HEK293 (cell line): ENCODE results near the gene ITGB5.
"Not testable (repeated sequence)": the region's sequence is repeated elsewhere in the genome, so short reads cannot be mapped to it uniquely, and the experiment has no call there.

Experiments
- CTCF ChIA-PET: fragments of 350-600 bp; formaldehyde crosslinking; extraction: SDS; loops from one replicate; lab custom pipeline; 2021; ENCODE audit warnings: antibody characterized with exemption; lab: Yijun Ruan, JAX
- POLR2A ChIA-PET: fragments of 300-600 bp; formaldehyde crosslinking; extraction: SDS; loops from one replicate; lab custom pipeline; 2020; ENCODE audit warnings: antibody characterized with exemption, inconsistent platforms; lab: Yijun Ruan, JAX
- H3K27ac ChIP-seq: fragments of 200-500 bp; sonication (Bioruptor generic); 2 replicates; pipeline ENCODE4 v1.5.1; 2014; ENCODE audit warnings: low read depth, low read length, control low read depth, inconsistent platforms; ENCODE audit errors: extremely low read depth
- H3K36me3 ChIP-seq, 2 experiments: fragments of 200-500 bp in 1 of 2; sonication (Bioruptor generic) in 1 of 2; 1 replicate in 1 of 2; 2 replicates in 1 of 2; pipeline ENCODE4 v1.5.1; 2014 to 2017; ENCODE audit warnings: inconsistent platforms in 2 of 2, low read length in 2 of 2; ENCODE audit not compliant: control insufficient read depth in 2 of 2, insufficient read depth in 1 of 2
- H3K4me1 ChIP-seq: fragments of 200-500 bp; sonication (Bioruptor generic); 2 replicates; pipeline ENCODE4 v1.5.1; 2014; ENCODE audit warnings: mild to moderate bottlenecking, low read length, inconsistent platforms; ENCODE audit not compliant: control insufficient read depth, insufficient read depth
- H3K4me3 ChIP-seq: 2 replicates; pipeline ENCODE4 v1.5.1; 2011; ENCODE audit warnings: low read depth, mild to moderate bottlenecking, control low read depth, low read length, moderate library complexity
- H3K9me3 ChIP-seq: fragments of 200-500 bp; sonication (Bioruptor generic); 2 replicates; pipeline ENCODE4 v1.5.1; 2014; ENCODE audit warnings: low read depth, low read length, inconsistent platforms; ENCODE audit not compliant: control insufficient read depth, insufficient read depth
- BCL6B ChIP-seq: fragments of 450-650 bp; formaldehyde crosslinking; IDR thresholded peaks from 2 replicates; pipeline ENCODE4 v1.5.1; 2017; ENCODE audit warnings: missing biosample characterization, missing genetic modification characterization
- CTCF ChIP-seq: fragments of 450-650 bp; formaldehyde crosslinking; IDR thresholded peaks from 2 replicates; pipeline ENCODE4 v1.5.1; 2016; ENCODE audit warnings: missing biosample characterization, missing genetic modification characterization
- MEIS1 ChIP-seq: sonication (generic); formaldehyde crosslinking; IDR thresholded peaks from 2 replicates; pipeline ENCODE4 v1.8.1; 2022; ENCODE audit warnings: missing genetic modification reagents, mild to moderate bottlenecking, borderline replicate concordance
- ZBTB44 ChIP-seq: fragments of 450-650 bp; IDR thresholded peaks from 2 replicates; pipeline ENCODE4 v1.5.1; 2018; ENCODE audit warnings: missing biosample characterization, mild to moderate bottlenecking, missing genetic modification characterization
- ZEB2 ChIP-seq: fragments of 450-650 bp; formaldehyde crosslinking; IDR thresholded peaks from 2 replicates; pipeline ENCODE4 v1.5.1; 2016; ENCODE audit warnings: missing biosample characterization, missing genetic modification characterization
- ZNF174 ChIP-seq: fragments of 450-650 bp; formaldehyde crosslinking; IDR thresholded peaks from 2 replicates; pipeline ENCODE4 v1.5.0; 2017; ENCODE audit warnings: missing biosample characterization, mild to moderate bottlenecking, missing genetic modification characterization
- ZNF175 ChIP-seq: fragments of 450-650 bp; formaldehyde crosslinking; IDR thresholded peaks from 2 replicates; pipeline ENCODE4 v1.5.1; 2016; ENCODE audit warnings: missing biosample characterization, missing genetic modification characterization
- ZNF26 ChIP-seq: fragments of 450-650 bp; formaldehyde crosslinking; IDR thresholded peaks from 2 replicates; pipeline ENCODE4 v1.5.1; 2016; ENCODE audit warnings: missing biosample characterization, missing genetic modification characterization
- ZNF266 ChIP-seq: fragments of 450-650 bp; formaldehyde crosslinking; IDR thresholded peaks from 2 replicates; pipeline ENCODE4 v1.5.1; 2016; ENCODE audit warnings: missing biosample characterization, missing genetic modification characterization, low read depth
- ZNF280D ChIP-seq: fragments of 450-650 bp; formaldehyde crosslinking; IDR thresholded peaks from 2 replicates; pipeline ENCODE4 v1.5.1; 2016; ENCODE audit warnings: missing biosample characterization, missing genetic modification characterization
- ZNF292 ChIP-seq: fragments of 450-650 bp; formaldehyde crosslinking; IDR thresholded peaks from 2 replicates; pipeline ENCODE4 v1.5.1; 2016; ENCODE audit warnings: low read depth, missing biosample characterization, missing genetic modification characterization, borderline replicate concordance
- ZNF473 ChIP-seq: fragments of 450-650 bp; formaldehyde crosslinking; IDR thresholded peaks from 2 replicates; pipeline ENCODE4 v1.5.1; 2017; ENCODE audit warnings: missing biosample characterization, missing genetic modification characterization
- ZNF501 ChIP-seq: fragments of 450-650 bp; formaldehyde crosslinking; IDR thresholded peaks from 2 replicates; pipeline ENCODE4 v1.5.1; 2016; ENCODE audit warnings: missing biosample characterization, missing genetic modification characterization
- ZNF560 ChIP-seq: fragments of 450-650 bp; formaldehyde crosslinking; IDR thresholded peaks from 2 replicates; pipeline ENCODE4 v1.5.1; 2017; ENCODE audit warnings: missing biosample characterization, missing genetic modification characterization, borderline replicate concordance
- ZNF561 ChIP-seq: fragments of 450-650 bp; IDR thresholded peaks from 2 replicates; pipeline ENCODE4 v1.5.1; 2018; ENCODE audit warnings: missing biosample characterization, missing genetic modification characterization, borderline replicate concordance
- ZNF571 ChIP-seq: fragments of 450-650 bp; formaldehyde crosslinking; IDR thresholded peaks from 2 replicates; pipeline ENCODE4 v1.5.0; 2017; ENCODE audit warnings: missing biosample characterization, missing genetic modification characterization
- ZNF843 ChIP-seq: fragments of 450-650 bp; formaldehyde crosslinking; IDR thresholded peaks from 2 replicates; pipeline ENCODE4 v1.5.1; 2016; ENCODE audit warnings: missing biosample characterization, missing genetic modification characterization

ITGB5 gene

GRCh38 chr3:124757926-124758325, 129.2 kb downstream of the ITGB5 start:
- H3K36me3 ChIP-seq, H3K27ac ChIP-seq, H3K9me3 ChIP-seq, H3K4me3 ChIP-seq, H3K4me1 ChIP-seq, POLR2A ChIA-PET: not testable (repeated sequence)
- CTCF ChIA-PET, result interaction anchor here (0.7 to 10.8 kb wide), 4 partner anchors 30 to 171 kb away, joined by 3 to 201 read pairs (median 3); no protein-coding TSS in a partner anchor

- Histone ChIP-seq H3K27ac (no peak overlapping the region), H3K9me3 (no peaks in the 10 kb centered on the region), H3K4me3 (no peak overlapping the region), H3K36me3 (peaks cover 0 to 15% of the 10 kb centered on the region in 2 experiments; a peak in 1 of 3 replicates), H3K4me1 (no peaks in the 10 kb centered on the region)
- POLR2A ChIA-PET, result no interaction called here
- TF ChIP-seq ZNF280D (no peak), ZEB2 (tag by site-specific recombination) (no peak), ZNF560 (no peak)
- CTCF ChIA-PET, result no interaction called here
Observed at GRCh38 chr3:124752051-124752450, 135.1 kb downstream of the ITGB5 start.

GRCh38 chr3:124751501-124751900, 135.7 kb downstream of the ITGB5 start:
- Histone ChIP-seq H3K36me3 (peaks cover 0 to 20% of the 10 kb centered on the region in 2 experiments; a peak in 1 of 3 replicates), H3K4me3 (no peak overlapping the region), H3K9me3 (no peaks in the 10 kb centered on the region), H3K27ac (no peak overlapping the region), H3K4me1 (no peaks in the 10 kb centered on the region)
- POLR2A ChIA-PET, result no interaction called here
- TF ChIP-seq ZNF571 (tag by site-specific recombination) (no peak), ZNF175 (no peak), ZNF174 (tag by site-specific recombination) (no peak), ZNF501 (tag by site-specific recombination) (no peak), ZBTB44 (tag by site-specific recombination) (no peak), MEIS1 (CRISPR knock-in tag) (no peak), BCL6B (tag by site-specific recombination) (no peak), ZNF266 (no peak), ZNF292 (tag by site-specific recombination) (no peak), ZNF473 (tag by site-specific recombination) (no peak), ZNF26 (tag by site-specific recombination) (no peak), CTCF (tag by site-specific recombination) (no peak), ZNF843 (tag by site-specific recombination) (no peak), ZNF561 (tag by site-specific recombination) (no peak)
- CTCF ChIA-PET, result no interaction called here

GRCh38 chr3:124749877-124750276, 137.3 kb downstream of the ITGB5 start:
- CTCF ChIA-PET, H3K27ac ChIP-seq, H3K4me3 ChIP-seq, H3K4me1 ChIP-seq, H3K9me3 ChIP-seq, POLR2A ChIA-PET: not testable (repeated sequence)
- peaks cover 3 to 36% of the 10 kb centered on the region in 2 experiments; a peak in 2 of 3 replicates for H3K36me3 ChIP-seq
